ENCODE results near the gene ANAPC4.

Gene ANAPC4

DNA sequence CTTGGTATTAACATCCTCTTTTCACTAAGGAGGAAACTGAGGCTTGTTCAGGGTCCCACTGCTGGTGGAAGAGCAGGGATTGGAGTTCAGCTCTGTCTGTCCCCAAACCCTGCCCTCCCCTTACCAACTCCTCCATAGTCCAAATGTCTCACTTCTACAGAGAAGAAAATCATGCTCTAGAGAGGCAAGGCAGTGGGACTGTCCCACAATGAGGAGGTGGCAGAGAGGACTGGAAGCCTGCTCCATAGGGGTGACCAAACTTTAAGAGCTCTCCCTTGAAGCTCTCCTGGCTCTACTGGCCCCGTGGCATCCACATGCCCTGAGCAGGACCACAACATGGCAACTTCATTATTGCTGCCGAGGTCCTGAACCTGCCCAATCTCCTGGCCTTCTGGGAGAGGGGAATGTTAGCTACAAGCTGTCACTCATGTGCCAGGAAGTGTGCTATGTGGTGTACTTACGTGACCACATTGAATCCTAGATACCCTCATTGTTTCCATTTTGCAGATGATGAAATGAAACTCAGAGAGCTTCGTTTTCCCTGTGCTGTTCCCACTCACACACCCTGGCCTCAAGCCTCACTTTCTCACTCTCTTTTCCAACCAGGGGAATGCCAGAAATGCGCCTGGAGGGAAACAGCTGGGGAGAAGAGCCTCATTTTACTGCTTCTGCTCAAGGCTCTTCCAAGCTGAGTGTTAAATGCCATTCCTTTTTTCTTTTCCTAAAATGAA, 71.5 kb downstream of the ANAPC4 start:
- POLR2A ChIA-PET, result no interaction called here

DNA sequence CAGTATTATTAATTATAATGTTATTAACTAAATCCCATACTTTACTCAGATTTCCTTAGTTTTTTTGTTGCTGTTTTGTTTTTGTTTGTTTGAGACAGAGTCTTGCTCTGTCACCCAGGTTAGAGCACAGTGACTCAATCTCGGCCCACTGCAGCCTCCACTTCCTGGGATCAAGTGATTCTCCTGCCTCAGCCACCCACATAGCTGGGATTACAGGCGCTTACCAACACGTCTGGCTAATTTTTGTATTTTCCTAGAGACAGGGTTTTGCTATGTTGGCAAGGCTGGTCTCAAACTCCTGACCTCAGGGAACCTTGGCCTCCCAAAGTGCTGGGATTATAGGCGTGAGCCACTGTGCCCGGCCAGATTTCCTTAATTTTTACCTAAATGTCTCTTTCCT, 72.2 kb downstream of the ANAPC4 start:
- CTCF ChIA-PET, result interaction anchor here (1.0 to 2.0 kb wide), 2 partner anchors 9 to 15 kb away, joined by 3 to 20 read pairs; no protein-coding TSS in a partner anchor

More for the DNA sequence above, 71.5 kb downstream of the ANAPC4 start:
- CTCF ChIA-PET, result interaction anchor here (1.0 to 2.0 kb wide), 3 partner anchors 9 to 23 kb away, joined by 3 to 20 read pairs (median 3); no protein-coding TSS in a partner anchor
- TF ChIP-seq, protein P1, sequence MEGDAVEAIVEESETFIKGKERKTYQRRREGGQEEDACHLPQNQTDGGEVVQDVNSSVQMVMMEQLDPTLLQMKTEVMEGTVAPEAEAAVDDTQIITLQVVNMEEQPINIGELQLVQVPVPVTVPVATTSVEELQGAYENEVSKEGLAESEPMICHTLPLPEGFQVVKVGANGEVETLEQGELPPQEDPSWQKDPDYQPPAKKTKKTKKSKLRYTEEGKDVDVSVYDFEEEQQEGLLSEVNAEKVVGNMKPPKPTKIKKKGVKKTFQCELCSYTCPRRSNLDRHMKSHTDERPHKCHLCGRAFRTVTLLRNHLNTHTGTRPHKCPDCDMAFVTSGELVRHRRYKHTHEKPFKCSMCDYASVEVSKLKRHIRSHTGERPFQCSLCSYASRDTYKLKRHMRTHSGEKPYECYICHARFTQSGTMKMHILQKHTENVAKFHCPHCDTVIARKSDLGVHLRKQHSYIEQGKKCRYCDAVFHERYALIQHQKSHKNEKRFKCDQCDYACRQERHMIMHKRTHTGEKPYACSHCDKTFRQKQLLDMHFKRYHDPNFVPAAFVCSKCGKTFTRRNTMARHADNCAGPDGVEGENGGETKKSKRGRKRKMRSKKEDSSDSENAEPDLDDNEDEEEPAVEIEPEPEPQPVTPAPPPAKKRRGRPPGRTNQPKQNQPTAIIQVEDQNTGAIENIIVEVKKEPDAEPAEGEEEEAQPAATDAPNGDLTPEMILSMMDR (IDR thresholded peaks at IDR 0.05; ENCODE audit: control extremely low read depth, extremely low read depth, low read depth, missing control alignments), result no peak
- no peak for DNase-seq (ENCODE audit: extremely low spot score)

DNA sequence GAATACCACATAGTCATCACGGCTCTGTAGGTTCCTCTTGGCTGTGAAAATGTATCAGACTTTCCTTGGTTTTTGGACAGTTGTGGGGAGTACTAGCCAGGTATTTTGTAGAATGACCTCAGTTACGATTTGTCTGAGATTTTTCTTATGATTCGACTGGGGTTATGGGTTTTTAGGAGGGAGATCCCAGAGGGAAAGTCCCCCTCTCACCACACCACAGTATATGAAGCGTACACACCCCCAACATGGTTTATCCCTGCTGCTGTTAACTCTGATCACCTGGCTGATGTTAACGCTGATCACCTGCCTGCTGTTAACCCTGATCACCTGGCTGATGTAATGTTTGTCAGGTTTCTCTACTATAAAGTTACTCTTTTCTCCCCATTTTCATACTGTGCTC, 72.6 kb downstream of the ANAPC4 start:
- TF ChIP-seq, protein P1 (IDR thresholded peaks at IDR 0.05; ENCODE audit: control extremely low read depth, extremely low read depth, low read depth, missing control alignments), result no peak
- peak; percentile 29 for DNase-seq (ENCODE audit: extremely low spot score)
- POLR2A ChIA-PET, result no interaction called here
- CTCF ChIA-PET, result interaction anchor here (1.5 to 2.0 kb wide), 2 partner anchors 9 to 10 kb away, joined by 8 to 20 read pairs; no protein-coding TSS in a partner anchor

More for the DNA sequence above, 72.2 kb downstream of the ANAPC4 start:
- TF ChIP-seq, protein P1 (IDR thresholded peaks at IDR 0.05; ENCODE audit: control extremely low read depth, extremely low read depth, low read depth, missing control alignments), result no peak
- DNase-seq (ENCODE audit: extremely low spot score), result no peak
- POLR2A ChIA-PET, result no interaction called here

DNA sequence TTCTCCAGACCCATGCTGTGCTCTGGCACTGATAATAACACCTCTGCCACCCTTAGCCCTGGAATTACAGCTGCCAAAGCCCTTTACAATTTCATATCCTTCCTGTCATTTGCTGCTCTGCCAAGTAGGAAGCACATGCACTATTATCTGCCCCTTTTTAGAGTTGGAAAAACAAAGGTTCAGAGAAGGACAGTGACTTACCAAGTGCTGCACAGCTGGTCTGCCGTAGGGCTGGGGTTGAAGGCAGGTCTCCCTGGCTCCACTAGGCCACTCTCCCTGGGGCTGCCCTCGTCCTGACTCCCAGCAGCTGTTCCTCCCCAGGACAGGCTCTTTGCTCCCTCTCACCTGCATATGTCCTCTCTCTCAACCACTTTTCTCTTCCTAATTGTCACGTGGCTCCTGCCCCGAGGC, 73.4 kb downstream of the ANAPC4 start:
- TF ChIP-seq, protein P1 (IDR thresholded peaks at IDR 0.05; ENCODE audit: control extremely low read depth, extremely low read depth, low read depth, missing control alignments), result no peak
- ChIA-PET POLR2A (no interaction called here), CTCF (interaction anchor here (1.5 kb wide), 1 partner anchor 10 kb away, joined by 8 read pairs; no protein-coding TSS in a partner anchor)
- no peak for DNase-seq (ENCODE audit: extremely low spot score)

DNA sequence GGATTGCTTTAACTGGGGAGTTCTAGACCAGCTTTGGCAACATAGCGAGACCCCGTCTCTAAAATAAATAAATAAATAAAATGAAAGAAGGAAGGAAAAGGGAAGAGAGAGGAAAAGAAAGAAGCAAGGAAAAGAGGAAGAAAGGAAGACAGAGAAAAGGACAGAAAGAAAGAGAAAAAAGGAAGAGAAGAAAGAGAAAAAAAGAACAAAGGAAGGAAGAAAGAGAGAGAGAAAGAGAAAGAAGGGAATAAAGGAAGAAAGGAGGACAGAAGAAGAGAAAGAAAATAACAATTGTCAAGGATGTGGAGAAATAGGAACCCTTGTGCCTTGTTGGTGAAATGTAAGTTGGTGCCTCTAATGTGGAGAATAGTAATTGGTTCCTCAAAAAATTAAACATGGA, 74.6 kb downstream of the ANAPC4 start:
- TF ChIP-seq, protein P1 (IDR thresholded peaks at IDR 0.05; ENCODE audit: control extremely low read depth, extremely low read depth, low read depth, missing control alignments), result no peak
- CTCF ChIA-PET, result no interaction called here
- POLR2A ChIA-PET, result no interaction called here
- no peak for DNase-seq (ENCODE audit: extremely low spot score)

DNA sequence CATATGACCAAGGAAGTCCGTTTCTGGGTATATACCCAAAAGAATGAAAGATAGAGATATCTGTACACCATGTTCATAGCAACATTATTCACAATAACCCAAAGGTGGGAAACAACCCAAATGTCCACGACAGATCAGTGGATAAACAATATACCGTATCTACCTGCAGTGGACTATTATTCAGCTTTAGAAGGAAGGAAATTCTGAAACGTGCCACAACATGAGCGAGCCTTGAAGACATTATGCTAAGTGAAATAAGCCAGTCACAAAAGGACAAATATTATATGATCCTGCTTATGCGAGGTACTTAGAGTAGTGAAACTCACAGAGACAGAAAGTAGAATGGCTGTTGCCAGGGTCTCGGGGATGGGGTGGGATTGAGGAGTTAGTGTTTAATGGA, 75.0 kb downstream of the ANAPC4 start:
- ChIA-PET CTCF (interaction anchor here (2.5 kb wide), 1 partner anchor 12 kb away, joined by 20 read pairs; no protein-coding TSS in a partner anchor), POLR2A (no interaction called here)
- TF ChIP-seq, protein P1 (IDR thresholded peaks at IDR 0.05; ENCODE audit: control extremely low read depth, extremely low read depth, low read depth, missing control alignments), result no peak
- no peak for DNase-seq (ENCODE audit: extremely low spot score)
